H1 (cell line): ENCODE results near the gene CEP41. TPM values are rescaled to one million over a fixed set of nuclear protein-coding genes. Genes with fewer than 3 reads are reported as not detected.

ENCODE experiments used
- CTCF ChIA-PET: fragments of 300-600 bp; sonication (Branson Sonifier 250); formaldehyde crosslinking; loops from one replicate; lab custom pipeline; 2021; ENCODE audit not compliant: partially characterized antibody; lab: Charles Lee
- POLR2A ChIA-PET: fragments of 300-600 bp; sonication (Branson Sonifier 250); formaldehyde crosslinking; loops from one replicate; lab custom pipeline; 2021; ENCODE audit warnings: inconsistent platforms; ENCODE audit not compliant: partially characterized antibody; lab: Charles Lee
- DNase-seq, 2 experiments: peaks; one replicate each; pipeline versions ENCODE4 v3.0.0 to v3.0.0-alpha.2; 2010 to 2022; ENCODE audit warnings: low spot score in 2 of 2, low read depth in 1 of 2, mixed read lengths in 1 of 2
- FAIRE-seq: peaks from 2 replicates; lab custom pipeline; 2011; peaks lifted over from hg19 to GRCh38; lab: Jason Lieb, UNC
- H2AFZ ChIP-seq: 2 replicates; pipeline ENCODE4 v1.8.1; 2012; ENCODE audit warnings: low read length, inconsistent platforms
- H2AK5ac ChIP-seq: 2 replicates; pipeline ENCODE4 v1.6.1; 2013; ENCODE audit warnings: low read depth, low read length
- H2BK120ac ChIP-seq: replicated peaks from 2 replicates; pipeline ENCODE3; 2013; ENCODE audit warnings: low read depth, low read length, inconsistent platforms
- H2BK12ac ChIP-seq: 2 replicates; pipeline ENCODE4 v1.6.1; 2013; ENCODE audit warnings: low read depth, low read length
- H2BK15ac ChIP-seq: 2 replicates; pipeline ENCODE4 v1.6.1; 2013; ENCODE audit warnings: low read length
- H2BK20ac ChIP-seq: 2 replicates; pipeline ENCODE4 v1.6.1; 2013; ENCODE audit warnings: low read length
- H2BK5ac ChIP-seq: 2 replicates; pipeline ENCODE4 v1.6.1; 2013; ENCODE audit warnings: low read depth, low read length
- H3K14ac ChIP-seq: 2 replicates; pipeline ENCODE4 v1.6.1; 2013; ENCODE audit warnings: inconsistent platforms; ENCODE audit not compliant: insufficient read length
- H3K18ac ChIP-seq: 2 replicates; pipeline ENCODE4 v1.6.1; 2013; ENCODE audit warnings: low read length; ENCODE audit errors: extremely low read depth
- H3K23ac ChIP-seq: 2 replicates; pipeline ENCODE4 v1.6.1; 2013; ENCODE audit warnings: inconsistent platforms; ENCODE audit not compliant: insufficient read length
- H3K23me2 ChIP-seq: 2 replicates; pipeline ENCODE4 v1.6.1; 2013; ENCODE audit warnings: low read depth, low read length
- H3K27ac ChIP-seq: 2 replicates; pipeline ENCODE4 v1.6.1; 2011; ENCODE audit warnings: low read depth, low read length, inconsistent platforms
- H3K27me3 ChIP-seq, 4 experiments: replicated peaks in 1 of 4; 1 replicate in 1 of 4; 2 replicates in 3 of 4; pipeline versions ENCODE4 v1.6.1 to v1.8.1; 2011 to 2013; ENCODE audit warnings: low read length in 3 of 4, mild to moderate bottlenecking in 3 of 4, inconsistent platforms in 2 of 4, mixed read lengths in 2 of 4, moderate library complexity in 1 of 4; ENCODE audit not compliant: control insufficient read depth in 3 of 4, insufficient read depth in 3 of 4; ENCODE audit errors: extremely low read depth in 1 of 4
- H3K36me3 ChIP-seq, 4 experiments: 2 replicates each; pipeline versions ENCODE4 v1.6.1 to v1.8.1; 2011 to 2013; ENCODE audit warnings: mild to moderate bottlenecking in 4 of 4, low read length in 3 of 4, moderate library complexity in 2 of 4, control low read depth in 1 of 4, inconsistent platforms in 1 of 4; ENCODE audit not compliant: insufficient read depth in 4 of 4, control insufficient read depth in 2 of 4
- H3K4ac ChIP-seq: replicated peaks from 2 replicates; pipeline ENCODE3; 2013; ENCODE audit warnings: low read length, low read depth, mixed read lengths, inconsistent platforms; ENCODE audit not compliant: insufficient read length
- H3K4me1 ChIP-seq, 4 experiments: replicated peaks in 1 of 4; 1 replicate in 1 of 4; 2 replicates in 3 of 4; pipeline versions ENCODE4 v1.6.1 to v1.8.1; 2011 to 2013; ENCODE audit warnings: low read length in 3 of 4, inconsistent platforms in 2 of 4, mixed read lengths in 1 of 4; ENCODE audit not compliant: insufficient read depth in 4 of 4, control insufficient read depth in 3 of 4
- H3K4me2 ChIP-seq, 2 experiments: 2 replicates each; pipeline versions ENCODE4 v1.6.1 to v1.8.1; 2011 to 2013; ENCODE audit warnings: low read depth in 2 of 2, low read length in 2 of 2, control low read depth in 1 of 2, inconsistent platforms in 1 of 2, mild to moderate bottlenecking in 1 of 2; ENCODE audit not compliant: insufficient read depth in 1 of 2
- H3K4me3 ChIP-seq, 4 experiments: fragments of 200-600, 300-600 bp in 1 of 4; sonication (generic), shearing (Covaris generic), sonication (Bioruptor Twin) in 1 of 4; 2 replicates each; pipeline versions ENCODE4 v1.5.1 to v1.8.1; 2011 to 2016; ENCODE audit warnings: low read length in 4 of 4, low read depth in 3 of 4, control low read depth in 2 of 4, inconsistent platforms in 2 of 4, mild to moderate bottlenecking in 2 of 4, mixed read lengths in 1 of 4, moderate library complexity in 1 of 4; ENCODE audit not compliant: insufficient read depth in 2 of 4; ENCODE audit errors: extremely low read depth in 1 of 4
- H3K56ac ChIP-seq: replicated peaks from 2 replicates; pipeline ENCODE3; 2013; ENCODE audit warnings: low read depth, mild to moderate bottlenecking, mixed read lengths, low read length, inconsistent platforms; ENCODE audit not compliant: insufficient read length
- H3K79me1 ChIP-seq: 2 replicates; pipeline ENCODE4 v1.6.1; 2013; ENCODE audit warnings: low read depth, low read length, control low read depth
- H3K79me2 ChIP-seq, 2 experiments: 2 replicates each; pipeline versions ENCODE4 v1.6.1 to v1.8.1; 2012 to 2013; ENCODE audit warnings: low read length in 2 of 2, mild to moderate bottlenecking in 2 of 2, inconsistent platforms in 1 of 2; ENCODE audit not compliant: insufficient read depth in 2 of 2, control insufficient read depth in 1 of 2
- H3K9ac ChIP-seq, 4 experiments: replicated peaks in 1 of 4; 1 replicate in 1 of 4; 2 replicates in 3 of 4; pipeline versions ENCODE4 v1.6.1 to v1.8.1; 2011 to 2013; ENCODE audit warnings: low read depth in 3 of 4, low read length in 3 of 4, control low read depth in 2 of 4, mild to moderate bottlenecking in 2 of 4, moderate library complexity in 2 of 4, inconsistent platforms in 1 of 4; ENCODE audit errors: extremely low read depth in 1 of 4
- H3K9me3 ChIP-seq, 2 experiments: 2 replicates each; pipeline versions ENCODE4 v1.6.1 to v1.8.1; 2012 to 2013; ENCODE audit warnings: mild to moderate bottlenecking in 2 of 2, moderate library complexity in 2 of 2, control low read depth in 1 of 2, inconsistent platforms in 1 of 2, low read depth in 1 of 2, low read length in 1 of 2, mixed read lengths in 1 of 2; ENCODE audit not compliant: insufficient read depth in 2 of 2
- H4K20me1 ChIP-seq, 2 experiments: replicated peaks in 1 of 2; 2 replicates each; pipeline versions ENCODE3 to v1.8.1; 2011 to 2013; ENCODE audit warnings: inconsistent platforms in 2 of 2, low read length in 2 of 2, mild to moderate bottlenecking in 1 of 2; ENCODE audit not compliant: insufficient read depth in 2 of 2, control insufficient read depth in 1 of 2
- H4K5ac ChIP-seq: 2 replicates; pipeline ENCODE4 v1.6.1; 2013; ENCODE audit warnings: low read length, low read depth, mixed read lengths, inconsistent platforms; ENCODE audit not compliant: insufficient read length
- H4K8ac ChIP-seq: 2 replicates; pipeline ENCODE4 v1.8.0; 2013; ENCODE audit warnings: mild to moderate bottlenecking, moderate library complexity, low read length, inconsistent platforms; ENCODE audit not compliant: insufficient read depth; ENCODE audit errors: extremely low read depth
- H4K91ac ChIP-seq: replicated peaks from 2 replicates; pipeline ENCODE3; 2013; ENCODE audit warnings: low read length, mixed read lengths, inconsistent platforms; ENCODE audit not compliant: insufficient read length
- EGR1 ChIP-seq: IDR thresholded peaks from 2 replicates; pipeline ENCODE4 v1.6.1; 2011; ENCODE audit warnings: low read depth, low read length, borderline replicate concordance
- FOSL1 ChIP-seq: IDR thresholded peaks from 2 replicates; pipeline ENCODE4 v1.6.1; 2011; ENCODE audit warnings: mild to moderate bottlenecking, low read depth, low read length, moderate library complexity; ENCODE audit not compliant: insufficient read depth
- HDAC6 ChIP-seq: IDR thresholded peaks from one replicate; pipeline ENCODE4 v1.7.1; 2012; ENCODE audit warnings: low read depth, mild to moderate bottlenecking, inconsistent platforms, low read length, moderate library complexity
- WGBS, 2 experiments: shearing (Covaris generic) in 1 of 2; methylation state at CpG; one replicate each; pipeline versions ENCODE4 v1.1.6 to v1.1.7; 2013 to 2015; ENCODE audit warnings: low lambda C conversion rate in 2 of 2, mixed read lengths in 2 of 2, inconsistent platforms in 1 of 2, low coverage in 1 of 2, missing lambda C conversion rate in 1 of 2; ENCODE audit not compliant: insufficient replicate concordance in 2 of 2, insufficient coverage in 1 of 2, insufficient read length in 1 of 2; ENCODE audit errors: extremely low coverage in 1 of 2, missing lambda C conversion rate in 1 of 2; 5-methylcytosine and 5-hydroxymethylcytosine counted together
- polyA plus RNA-seq, 7 experiments: library from polyadenylated mRNA; depleted of rRNA in 3 of 7; stranded (reverse) in 5 of 7; unstranded in 2 of 7; fragments of >200 nt in 5 of 7; fragments of 200-250 nt in 2 of 7; gene quantifications; 1 replicate in 5 of 7; 2 replicates in 1 of 7; 4 replicates in 1 of 7; pipeline versions ENCODE4 v1.2.1 to v1.2.3, GENCODE V29; 2011 to 2013; ENCODE audit warnings: missing spikeins in 2 of 7, mixed read lengths in 2 of 7
- total RNA-seq: library from RNA; stranded (reverse); fragmentation: NEBNext Ultra II Directional; extraction: Animal tissue kit (Norgen Biotek cat#: 25700); gene quantifications from 2 replicates; pipeline ENCODE4 v1.2.1, GENCODE V29; 2021

The CEP41 gene
- total and polyA plus RNA-seq, 2 of the 8 experiments (the other 6 are each of a cell fraction or from before 2014, with no cell fraction given) = 9.3 to 12.8 TPM

DNA sequence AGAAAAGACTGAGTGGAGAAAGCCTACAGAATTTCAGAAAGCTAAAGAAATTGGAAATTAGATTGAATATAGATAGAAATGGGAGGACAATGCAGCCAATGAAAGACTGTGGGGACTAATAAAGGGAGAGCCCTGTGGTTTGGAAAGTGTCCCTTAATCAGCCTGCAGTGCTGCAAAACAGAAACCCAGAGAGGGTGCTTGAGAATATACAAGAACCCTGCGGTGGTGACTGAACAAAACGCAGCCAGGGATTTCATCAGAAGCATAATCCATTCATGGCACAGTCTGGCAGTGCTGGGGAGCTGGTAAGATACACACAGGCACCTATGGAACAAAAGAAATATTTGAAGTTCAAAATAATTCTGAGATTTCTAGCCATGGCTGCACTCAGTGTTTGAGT lies 19.1 kb downstream of the CEP41 start:
- no peak overlapping the region for H3K23ac ChIP-seq
- H2BK120ac ChIP-seq = no peak overlapping the region
- H3K56ac ChIP-seq = no peak overlapping the region
- no peak overlapping the region for H4K91ac ChIP-seq
- peaks cover 0 to 2% (median 0%) of the 10 kb centered on the region in 4 experiments; a peak in 2 of 7 replicates for H3K4me1 ChIP-seq
- H3K9ac ChIP-seq = no peak overlapping the region
- no peaks in the 10 kb centered on the region for H4K20me1 ChIP-seq
- no peak overlapping the region for H3K18ac ChIP-seq
- FAIRE-seq (no peak), DNase-seq (no peak)
- no peaks in the 10 kb centered on the region for H3K79me2 ChIP-seq
- no peak overlapping the region for H3K4me3 ChIP-seq
- no peak overlapping the region for H2BK15ac ChIP-seq
- no peaks in the 10 kb centered on the region for H3K9me3 ChIP-seq
- no peak overlapping the region for H2BK5ac ChIP-seq
- H3K79me1 ChIP-seq = no peaks in the 10 kb centered on the region
- no peak overlapping the region for H3K4me2 ChIP-seq
- H3K36me3 ChIP-seq = no peaks in the 10 kb centered on the region
- H3K14ac ChIP-seq = no peak overlapping the region
- H3K27me3 ChIP-seq = no peaks in the 10 kb centered on the region
- no peak overlapping the region for H2BK12ac ChIP-seq
- H3K27ac ChIP-seq = no peak overlapping the region
- H2AK5ac ChIP-seq = no peak overlapping the region
- CTCF ChIA-PET = interaction anchor here (1.1 kb wide), 1 partner anchor 182 kb away, joined by 3 read pairs; no protein-coding TSS in a partner anchor
- no peak overlapping the region for H2BK20ac ChIP-seq
- no peaks in the 10 kb centered on the region for H3K23me2 ChIP-seq
- H2AFZ ChIP-seq = no peak overlapping the region
- POLR2A ChIA-PET = interaction anchor here (1.0 kb wide), 1 partner anchor 148 kb away, joined by 5 read pairs; no protein-coding TSS in a partner anchor
- H4K5ac ChIP-seq = no peak overlapping the region
- WGBS, 2 experiments = 46% methylated on average over 2 of the region's 2 CpGs; no CpG with 5 or more reads in 1 of the 2 experiments
- no peak overlapping the region for H4K8ac ChIP-seq
- H3K4ac ChIP-seq = no peak overlapping the region
- TF ChIP-seq EGR1 (no peak), HDAC6 (no peak), FOSL1 (no peak)
